ENCODE results near the gene PHF20. TPM values are rescaled to one million over a fixed set of nuclear protein-coding genes. Genes with fewer than 3 reads are reported as not detected.

PHF20 gene
- total and polyA plus RNA-seq, 2 of the 13 experiments (the other 11 are each of a cell fraction or from before 2014, with no cell fraction given) = 22.8 to 34.1 TPM

- TF ChIP-seq TRIM22 (IDR thresholded peaks at IDR 0.05) (no peak), TBX2 (CRISPR knock-in tag; IDR thresholded peaks at IDR 0.05; ENCODE audit: borderline replicate concordance) (no peak), NRL (CRISPR knock-in tag; IDR thresholded peaks at IDR 0.05; ENCODE audit: borderline replicate concordance) (peak; percentile 48; the same call in 1 of the 2 replicates), SMC3 (IDR thresholded peaks at IDR 0.05; ENCODE audit: low read length) (no peak), PHB2 (IDR thresholded peaks at IDR 0.05; ENCODE audit: partially characterized antibody) (no peak), GLI4 (CRISPR knock-in tag; IDR thresholded peaks at IDR 0.05; ENCODE audit: borderline replicate concordance) (peak; percentile 48; the same call in 1 of the 2 replicates), AKAP8 (CRISPR knock-in tag; IDR thresholded peaks at IDR 0.05) (0 out of 2 replicates have a peak, but pooled peaks have one; percentile 87), RARG (CRISPR knock-in tag; IDR thresholded peaks at IDR 0.05; ENCODE audit: low read depth) (no peak), CCDC6 (CRISPR knock-in tag; IDR thresholded peaks at IDR 0.05) (0 out of 2 replicates have a peak, but pooled peaks have one; percentile 44), ZNF574 (CRISPR knock-in tag; IDR thresholded peaks at IDR 0.05) (no peak), DNMT1 (CRISPR knock-in tag; IDR thresholded peaks at IDR 0.05) (peak; percentile 27; the same call in 1 of the 2 replicates), ARHGAP35 (CRISPR knock-in tag; IDR thresholded peaks at IDR 0.05; ENCODE audit: borderline replicate concordance) (peak; percentile 42; the same call in 1 of the 2 replicates), ZNF138 (CRISPR knock-in tag; IDR thresholded peaks at IDR 0.05; ENCODE audit: low read depth) (0 out of 2 replicates have a peak, but pooled peaks have one; percentile 30), HOXA9 (CRISPR knock-in tag; IDR thresholded peaks at IDR 0.05; ENCODE audit: borderline replicate concordance) (peak; percentile 6; the same call in 1 of the 2 replicates), GLMP (CRISPR knock-in tag; IDR thresholded peaks at IDR 0.05; ENCODE audit: borderline replicate concordance) (0 out of 2 replicates have a peak, but pooled peaks have one; percentile 19), ARNT2 (CRISPR knock-in tag; IDR thresholded peaks at IDR 0.05; ENCODE audit: low read depth) (0 out of 2 replicates have a peak, but pooled peaks have one; percentile 71)
- TF ChIP-seq, protein P1, sequence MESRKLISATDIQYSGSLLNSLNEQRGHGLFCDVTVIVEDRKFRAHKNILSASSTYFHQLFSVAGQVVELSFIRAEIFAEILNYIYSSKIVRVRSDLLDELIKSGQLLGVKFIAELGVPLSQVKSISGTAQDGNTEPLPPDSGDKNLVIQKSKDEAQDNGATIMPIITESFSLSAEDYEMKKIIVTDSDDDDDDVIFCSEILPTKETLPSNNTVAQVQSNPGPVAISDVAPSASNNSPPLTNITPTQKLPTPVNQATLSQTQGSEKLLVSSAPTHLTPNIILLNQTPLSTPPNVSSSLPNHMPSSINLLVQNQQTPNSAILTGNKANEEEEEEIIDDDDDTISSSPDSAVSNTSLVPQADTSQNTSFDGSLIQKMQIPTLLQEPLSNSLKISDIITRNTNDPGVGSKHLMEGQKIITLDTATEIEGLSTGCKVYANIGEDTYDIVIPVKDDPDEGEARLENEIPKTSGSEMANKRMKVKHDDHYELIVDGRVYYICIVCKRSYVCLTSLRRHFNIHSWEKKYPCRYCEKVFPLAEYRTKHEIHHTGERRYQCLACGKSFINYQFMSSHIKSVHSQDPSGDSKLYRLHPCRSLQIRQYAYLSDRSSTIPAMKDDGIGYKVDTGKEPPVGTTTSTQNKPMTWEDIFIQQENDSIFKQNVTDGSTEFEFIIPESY (CRISPR knock-in tag; IDR thresholded peaks at IDR 0.05) = no peak
- TF ChIP-seq, protein P2, sequence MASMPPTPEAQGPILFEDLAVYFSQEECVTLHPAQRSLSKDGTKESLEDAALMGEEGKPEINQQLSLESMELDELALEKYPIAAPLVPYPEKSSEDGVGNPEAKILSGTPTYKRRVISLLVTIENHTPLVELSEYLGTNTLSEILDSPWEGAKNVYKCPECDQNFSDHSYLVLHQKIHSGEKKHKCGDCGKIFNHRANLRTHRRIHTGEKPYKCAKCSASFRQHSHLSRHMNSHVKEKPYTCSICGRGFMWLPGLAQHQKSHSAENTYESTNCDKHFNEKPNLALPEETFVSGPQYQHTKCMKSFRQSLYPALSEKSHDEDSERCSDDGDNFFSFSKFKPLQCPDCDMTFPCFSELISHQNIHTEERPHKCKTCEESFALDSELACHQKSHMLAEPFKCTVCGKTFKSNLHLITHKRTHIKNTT (CRISPR knock-in tag; IDR thresholded peaks at IDR 0.05) = no peak
These were observed 181.8 kb downstream of the PHF20 start (continued) for GRCh38 chr20:35953387-35954199.
